HFFc6 (cell line): Measurements from ENCODE around the gene SVBP. TPM values are rescaled to one million over a fixed set of nuclear protein-coding genes. Genes with fewer than 3 reads are reported as not detected.

Experiments
- DNase-seq: peaks from one replicate; pipeline ENCODE4 v3.0.0-alpha.2; 2018
- H3K27ac Mint-ChIP-seq: 2 replicates; pipeline ENCODE4 v1.8.0; 2020; ENCODE audit warnings: mild to moderate bottlenecking, mixed read lengths
- H3K27me3 Mint-ChIP-seq: 2 replicates; pipeline ENCODE4 v1.8.0; 2021; ENCODE audit warnings: mild to moderate bottlenecking, moderate library complexity, mixed read lengths; ENCODE audit not compliant: insufficient read depth
- H3K36me3 Mint-ChIP-seq: 2 replicates; pipeline ENCODE4 v1.8.0; 2021; ENCODE audit warnings: low read depth, mixed read lengths
- H3K4me1 Mint-ChIP-seq: 2 replicates; pipeline ENCODE4 v1.8.0; 2020; ENCODE audit warnings: low read depth, mixed read lengths
- H3K4me3 Mint-ChIP-seq: 2 replicates; pipeline ENCODE4 v1.8.0; 2020; ENCODE audit warnings: mild to moderate bottlenecking, moderate library complexity, mixed read lengths
- H3K9me3 Mint-ChIP-seq: 2 replicates; pipeline ENCODE4 v1.8.0; 2020; ENCODE audit warnings: mild to moderate bottlenecking, mixed read lengths
- CTCF ChIP-seq: fragments of 200-600 bp; sonication (generic); IDR thresholded peaks from 2 replicates; pipeline ENCODE4 v1.5.0; 2021; ENCODE audit warnings: antibody characterized with exemption, mild to moderate bottlenecking
- total RNA-seq, 6 experiments: library from RNA; stranded (reverse); fragmentation: NEBNext Ultra II Directional; extraction: Animal tissue kit (Norgen Biotek cat#: 25700); gene quantifications; 2 replicates in 1 of 6; 3 replicates in 5 of 6; pipeline ENCODE4 v1.2.3, GENCODE V29; 2021

The SVBP gene
- total RNA-seq, 6 experiments from 2014 or later: 9.6 to 17.8 (median 14.7) TPM

DNA sequence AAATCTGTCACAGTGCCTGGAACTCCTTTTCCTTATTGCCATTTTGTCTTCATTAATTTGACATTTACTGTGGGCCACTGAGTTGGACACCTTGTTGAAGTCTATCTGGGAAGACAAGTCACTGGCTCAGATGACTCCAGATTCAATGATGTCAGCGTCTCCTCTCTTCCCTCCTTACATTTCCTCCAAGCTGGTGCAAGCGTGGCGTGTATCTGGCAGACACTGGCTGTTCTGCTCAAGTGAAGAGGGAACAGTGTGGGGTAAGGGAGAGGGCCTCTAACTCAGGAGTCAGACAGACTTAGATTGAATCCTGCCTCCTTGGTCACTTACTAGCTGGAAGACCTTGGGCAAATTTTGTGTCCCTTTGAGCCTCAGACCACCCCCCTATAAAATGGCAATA lies 20.5 kb upstream of the SVBP start:
- no peaks in the 10 kb centered on the region for H3K27me3 Mint-ChIP-seq
- TF ChIP-seq CTCF: no peak
- peaks cover 8% of the 10 kb centered on the region; the same call in 1 of the 2 replicates for H3K36me3 Mint-ChIP-seq
- no peak overlapping the region for H3K4me3 Mint-ChIP-seq
- no peak for DNase-seq
- H3K4me1 Mint-ChIP-seq: peaks cover 6% of the 10 kb centered on the region; the same call in 1 of the 2 replicates
- H3K27ac Mint-ChIP-seq: no peak overlapping the region
- no peaks in the 10 kb centered on the region for H3K9me3 Mint-ChIP-seq

DNA sequence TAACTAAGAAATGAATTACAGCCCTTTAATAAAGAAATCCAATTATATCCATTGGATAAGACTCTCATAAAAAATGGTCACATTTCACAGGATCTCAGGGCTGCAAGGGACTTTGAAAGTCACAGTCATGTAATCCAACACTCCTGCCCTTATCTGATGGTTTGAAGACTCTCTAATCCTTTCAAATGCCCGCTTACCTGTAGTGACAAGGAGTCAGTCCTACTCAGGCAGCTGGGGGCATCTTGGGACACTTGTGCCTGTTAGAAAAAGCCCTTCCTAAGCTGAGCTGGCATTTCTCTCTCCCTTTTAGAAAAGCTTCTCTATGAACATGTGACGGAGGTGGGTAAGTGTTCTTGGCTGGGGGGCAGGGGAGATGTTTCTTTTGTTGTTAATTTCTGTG lies 18.2 kb upstream of the SVBP start:
- peaks cover 15% of the 10 kb centered on the region for H3K36me3 Mint-ChIP-seq
- no peak for DNase-seq
- no peak for TF ChIP-seq CTCF
- H3K27me3 Mint-ChIP-seq: no peaks in the 10 kb centered on the region
- H3K4me1 Mint-ChIP-seq: no peaks in the 10 kb centered on the region
- H3K4me3 Mint-ChIP-seq: no peak overlapping the region
- no peaks in the 10 kb centered on the region for H3K9me3 Mint-ChIP-seq
- H3K27ac Mint-ChIP-seq: no peak overlapping the region

GRCh38 chr1:42834803-42835202 lies 17.6 kb upstream of the SVBP start:
- DNase-seq: no peak

GRCh38 chr1:42833981-42834380 lies 16.8 kb upstream of the SVBP start:
- Mint-ChIP-seq H3K9me3 (no peaks in the 10 kb centered on the region), H3K27me3 (no peaks in the 10 kb centered on the region), H3K4me3 (no peak overlapping the region), H3K27ac (no peak overlapping the region), H3K4me1 (no peaks in the 10 kb centered on the region), H3K36me3 (peaks cover 15% of the 10 kb centered on the region)
- no peak for TF ChIP-seq CTCF
- DNase-seq: no peak

More at GRCh38 chr1:42834803-42835202, 17.6 kb upstream of the SVBP start:
- Mint-ChIP-seq H3K27ac (no peak overlapping the region), H3K4me1 (no peaks in the 10 kb centered on the region), H3K4me3 (no peak overlapping the region), H3K36me3 (peaks cover 15% of the 10 kb centered on the region), H3K9me3 (no peaks in the 10 kb centered on the region), H3K27me3 (no peaks in the 10 kb centered on the region)
- TF ChIP-seq CTCF: no peak

GRCh38 chr1:42832641-42833240 lies 15.5 kb upstream of the SVBP start:
- no peak for DNase-seq
- Mint-ChIP-seq H3K36me3 (peaks cover 15% of the 10 kb centered on the region), H3K27me3 (no peaks in the 10 kb centered on the region), H3K4me1 (no peaks in the 10 kb centered on the region), H3K27ac (no peak overlapping the region), H3K9me3 (no peaks in the 10 kb centered on the region), H3K4me3 (no peak overlapping the region)
- no peak for TF ChIP-seq CTCF
